ENCODE data around the gene ZNF789. TPM values are rescaled to one million over a fixed set of nuclear protein-coding genes. Genes with fewer than 3 reads are reported as not detected.

Gene ZNF789
- total RNA-seq, 1 donor from 2014 or later: 27.2 TPM

- no peak for DNase-seq (ENCODE audit: low spot score in 2 of 2, unreplicated experiment in 2 of 2)
- H3K4me3 Mint-ChIP-seq: no peak overlapping the region
- H3K4me1 Mint-ChIP-seq: no peaks in the 10 kb centered on the region
- TF ChIP-seq CTCF (IDR thresholded peaks at IDR 0.05; ENCODE audit: unreplicated experiment): no peak
- no peaks in the 10 kb centered on the region for H3K27me3 Mint-ChIP-seq (ENCODE audit: low read depth)
- no peak overlapping the region for H3K27ac Mint-ChIP-seq
- no peaks in the 10 kb centered on the region for H3K9me3 Mint-ChIP-seq
- H3K36me3 Mint-ChIP-seq: peaks cover 27% of the 10 kb centered on the region
Measured at GRCh38 chr7:99455874-99456273, 16.8 kb upstream of the ZNF789 start.

GRCh38 chr7:99456288-99456687 is 16.4 kb upstream of the ZNF789 start:
- Mint-ChIP-seq H3K4me3 (no peak overlapping the region), H3K9me3 (no peaks in the 10 kb centered on the region), H3K36me3 (peaks cover 24% of the 10 kb centered on the region), H3K27ac (no peak overlapping the region), H3K4me1 (no peaks in the 10 kb centered on the region), H3K27me3 (ENCODE audit: low read depth) (no peaks in the 10 kb centered on the region)
- no peak for DNase-seq (ENCODE audit: low spot score in 2 of 2, unreplicated experiment in 2 of 2)
- no peak for TF ChIP-seq CTCF (IDR thresholded peaks at IDR 0.05; ENCODE audit: unreplicated experiment)

- H3K36me3 Mint-ChIP-seq: peaks cover 24% of the 10 kb centered on the region
Measured at GRCh38 chr7:99457050-99457649, 15.5 kb upstream of the ZNF789 start.

GRCh38 chr7:99457650-99458493 is 14.8 kb upstream of the ZNF789 start:
- Mint-ChIP-seq H3K4me1 (no peaks in the 10 kb centered on the region), H3K36me3 (peaks cover 27% of the 10 kb centered on the region), H3K4me3 (no peak overlapping the region), H3K27ac (no peak overlapping the region), H3K9me3 (no peaks in the 10 kb centered on the region), H3K27me3 (ENCODE audit: low read depth) (no peaks in the 10 kb centered on the region)
- TF ChIP-seq CTCF (IDR thresholded peaks at IDR 0.05; ENCODE audit: unreplicated experiment): no peak
- DNase-seq (ENCODE audit: low spot score in 2 of 2, unreplicated experiment in 2 of 2): no peak

More at GRCh38 chr7:99457050-99457649, 15.5 kb upstream of the ZNF789 start:
- Mint-ChIP-seq H3K27ac (no peak overlapping the region), H3K4me3 (no peak overlapping the region), H3K4me1 (no peaks in the 10 kb centered on the region), H3K9me3 (no peaks in the 10 kb centered on the region), H3K27me3 (ENCODE audit: low read depth) (no peaks in the 10 kb centered on the region)
- no peak for DNase-seq (ENCODE audit: low spot score in 2 of 2, unreplicated experiment in 2 of 2)
- no peak for TF ChIP-seq CTCF (IDR thresholded peaks at IDR 0.05; ENCODE audit: unreplicated experiment)

GRCh38 chr7:99459087-99459486 is 13.6 kb upstream of the ZNF789 start:
- TF ChIP-seq CTCF (IDR thresholded peaks at IDR 0.05; ENCODE audit: unreplicated experiment): peak; percentile 43
- Mint-ChIP-seq H3K4me3 (no peak overlapping the region), H3K4me1 (peaks cover 4% of the 10 kb centered on the region), H3K27ac (no peak overlapping the region), H3K36me3 (peaks cover 25% of the 10 kb centered on the region), H3K9me3 (no peaks in the 10 kb centered on the region), H3K27me3 (ENCODE audit: low read depth) (no peaks in the 10 kb centered on the region)
- no peak for DNase-seq (ENCODE audit: low spot score in 2 of 2, unreplicated experiment in 2 of 2)
